Epidermal melanocyte (primary cell): ENCODE results near the gene UBE2Q2.
"Not testable (repeated sequence)": the region's sequence is repeated elsewhere in the genome, so short reads cannot be mapped to it uniquely, and the experiment has no call there.

Experiments used
- DNase-seq: peaks from one replicate; pipeline ENCODE4 v3.0.0; 2011; ENCODE audit warnings: low spot score; ENCODE audit not compliant: insufficient read length

Gene UBE2Q2

DNA sequence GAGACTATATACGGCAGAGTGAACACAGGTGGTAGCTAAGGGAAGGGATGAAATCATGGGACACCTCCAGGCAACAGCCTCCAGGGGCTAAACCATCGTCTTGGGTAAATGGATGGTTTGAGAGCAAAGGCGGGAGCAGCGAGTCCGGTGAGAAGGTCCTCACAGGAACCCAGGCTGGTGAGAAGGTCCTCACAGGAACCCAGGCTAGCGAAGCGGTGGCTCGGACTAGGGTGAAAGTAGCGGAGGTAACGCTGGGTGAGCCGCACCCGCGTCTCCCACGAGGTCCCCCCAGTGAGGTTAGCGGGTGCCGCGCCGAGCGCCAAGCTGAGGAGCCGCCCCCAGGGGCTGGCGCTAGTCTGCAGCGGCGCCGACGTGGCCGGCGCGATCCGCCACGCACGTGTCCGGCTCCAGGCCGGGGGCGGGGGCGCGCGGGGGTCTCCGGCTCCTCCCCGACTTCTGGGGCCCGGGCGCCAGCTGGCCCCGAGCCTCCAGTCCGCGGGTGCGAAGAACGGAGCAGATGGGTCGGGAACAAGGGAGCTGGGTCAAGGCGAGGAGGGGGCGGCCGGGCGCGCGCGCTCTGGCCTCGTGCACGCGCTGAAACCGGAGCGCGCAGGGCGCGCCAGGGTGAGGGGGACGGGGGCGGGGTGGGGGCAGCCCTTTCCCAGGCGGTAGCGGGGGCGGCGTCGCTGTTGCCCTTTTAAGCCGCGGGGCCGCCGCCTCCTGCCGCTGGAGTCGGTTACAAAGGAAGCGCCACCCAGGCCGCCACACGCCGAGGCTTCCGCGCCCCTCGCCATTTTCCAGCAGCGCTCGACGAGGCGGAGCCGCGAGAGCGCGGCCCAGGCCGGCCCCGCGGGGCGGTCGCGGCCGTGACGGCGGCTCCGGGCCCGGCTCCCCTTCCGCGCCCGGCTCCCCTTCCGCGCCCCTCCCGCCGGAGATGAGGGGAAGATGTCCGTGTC lies at the start of gene UBE2Q2:
TSS of gene UBE2Q2 (plus strand) at position 726 of the 956 bp plus-strand sequence. CDS start at position 946, 220 bp downstream.
- DNase-seq: peak; percentile 58

DNA sequence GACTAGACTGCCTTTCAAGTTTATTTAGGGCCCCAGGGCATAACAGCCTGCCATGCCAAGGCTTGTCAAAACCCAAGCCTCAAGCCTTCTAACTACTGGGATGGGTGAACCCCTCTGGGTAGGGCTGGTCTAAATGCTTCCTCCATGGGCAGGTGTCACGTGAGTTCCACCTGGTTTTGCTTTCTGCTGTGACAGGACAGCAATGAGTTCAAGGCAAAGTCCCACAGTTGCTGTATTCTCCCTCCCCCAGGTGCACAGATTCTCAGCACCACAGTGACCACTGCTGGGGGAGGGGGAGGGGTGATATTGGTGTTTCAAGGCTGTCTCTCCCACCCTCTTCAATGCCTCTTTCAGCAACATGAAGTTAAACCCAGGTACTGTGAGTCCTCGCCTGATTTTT lies 46.9 kb upstream of the UBE2Q2 start:
- DNase-seq: no peak

- DNase-seq: not testable (repeated sequence)
Observed at GRCh38 chr15:75797146-75797545, 46.1 kb upstream of the UBE2Q2 start.

DNA sequence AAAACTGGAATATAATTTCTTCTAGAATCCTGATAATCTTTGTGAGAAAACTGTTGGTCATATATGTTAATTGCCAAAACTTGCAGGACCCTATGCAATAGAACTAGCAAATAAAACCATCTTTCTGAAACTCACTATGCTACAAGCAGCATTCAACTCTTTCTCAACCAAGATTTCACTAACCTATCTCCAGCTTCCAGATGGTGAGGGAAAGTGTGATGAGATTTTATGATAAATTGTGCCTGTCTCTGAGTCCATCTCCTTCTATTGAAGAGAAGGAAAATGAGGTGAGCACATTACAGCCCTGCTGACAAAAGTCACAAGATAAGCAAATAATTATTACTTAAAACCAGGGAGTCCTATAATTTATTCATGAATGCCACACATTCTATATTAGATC lies 44.1 kb upstream of the UBE2Q2 start:
- DNase-seq: no peak

DNA sequence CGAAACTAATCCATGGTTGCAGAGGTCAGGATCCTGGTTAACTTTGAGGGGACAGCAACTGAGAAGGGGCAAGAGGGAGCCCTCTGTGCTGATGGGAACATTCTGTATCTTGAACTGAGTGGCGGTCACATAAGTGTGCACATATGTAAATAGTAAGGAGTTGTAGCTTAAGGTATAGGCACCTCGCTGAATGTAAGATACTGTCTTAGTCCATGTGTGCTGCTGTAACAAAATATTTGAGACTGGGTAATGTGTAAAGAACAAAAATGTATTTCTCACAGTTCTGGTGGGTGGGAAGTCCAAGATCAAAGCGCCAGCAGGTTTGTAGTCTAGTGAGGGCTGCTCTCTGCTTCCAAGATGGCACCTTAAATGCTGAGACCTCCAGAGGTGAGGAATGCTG lies 42.8 kb upstream of the UBE2Q2 start:
- not testable (repeated sequence) for DNase-seq

DNA sequence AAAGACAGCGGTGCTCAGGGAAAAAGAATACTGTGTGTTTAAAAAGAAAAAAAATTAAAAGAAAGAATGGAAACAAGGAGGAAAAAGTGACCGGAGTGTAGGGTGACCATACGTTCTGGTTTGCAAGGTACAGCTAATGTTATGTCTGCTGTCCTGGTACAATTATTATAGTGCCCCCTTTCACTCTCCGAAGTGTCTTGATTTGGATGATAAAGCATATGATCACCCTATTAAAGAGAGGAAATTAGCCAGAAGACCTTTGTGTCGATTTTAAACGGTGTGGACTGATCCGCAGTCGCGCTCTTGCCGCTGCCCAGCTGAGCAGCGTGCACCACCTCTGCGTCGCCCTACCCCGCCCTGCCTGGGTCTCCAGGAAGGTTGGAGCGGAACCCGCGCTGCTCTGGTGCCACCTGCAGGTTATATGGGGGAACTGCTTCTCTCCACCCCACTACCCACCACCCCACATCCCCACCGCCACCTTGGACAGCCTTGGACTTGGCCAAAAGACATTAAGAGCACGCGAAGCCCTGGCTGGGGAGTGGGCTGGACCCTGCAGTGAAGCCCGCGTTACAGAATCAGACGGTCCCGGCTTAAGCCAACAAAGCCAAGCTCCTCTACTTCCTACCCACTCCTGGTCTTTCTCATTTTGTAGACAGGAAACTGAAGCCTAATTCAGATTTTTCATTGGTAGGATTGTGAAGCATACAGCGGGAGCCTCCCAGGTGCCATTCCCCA lies 41.2 kb upstream of the UBE2Q2 start:
- peak; percentile 88 for DNase-seq

DNA sequence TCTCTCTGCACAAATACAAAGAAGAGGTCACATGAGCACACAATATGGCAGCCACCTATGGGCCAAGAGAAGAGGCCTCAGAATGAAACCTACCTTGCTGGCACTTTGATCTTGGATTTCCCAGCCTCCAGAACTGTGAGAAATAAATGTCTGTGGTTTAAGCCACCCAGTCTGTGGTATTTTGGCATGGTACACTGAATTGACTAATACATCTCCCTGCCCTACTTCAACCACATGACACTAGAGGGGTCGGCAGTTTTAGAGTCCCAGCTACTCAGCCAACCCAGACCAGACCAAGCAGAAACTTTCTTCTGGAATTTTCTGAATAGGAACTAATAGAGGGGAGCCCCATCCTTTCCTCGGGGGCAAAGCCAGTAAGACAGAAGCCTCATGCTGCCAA lies 35.8 kb upstream of the UBE2Q2 start:
- DNase-seq: not testable (repeated sequence)

- DNase-seq: not testable (repeated sequence)
Observed at GRCh38 chr15:75808009-75808408, 35.2 kb upstream of the UBE2Q2 start.

- DNase-seq: no peak
Observed at GRCh38 chr15:75808563-75808962, 34.7 kb upstream of the UBE2Q2 start.

DNA sequence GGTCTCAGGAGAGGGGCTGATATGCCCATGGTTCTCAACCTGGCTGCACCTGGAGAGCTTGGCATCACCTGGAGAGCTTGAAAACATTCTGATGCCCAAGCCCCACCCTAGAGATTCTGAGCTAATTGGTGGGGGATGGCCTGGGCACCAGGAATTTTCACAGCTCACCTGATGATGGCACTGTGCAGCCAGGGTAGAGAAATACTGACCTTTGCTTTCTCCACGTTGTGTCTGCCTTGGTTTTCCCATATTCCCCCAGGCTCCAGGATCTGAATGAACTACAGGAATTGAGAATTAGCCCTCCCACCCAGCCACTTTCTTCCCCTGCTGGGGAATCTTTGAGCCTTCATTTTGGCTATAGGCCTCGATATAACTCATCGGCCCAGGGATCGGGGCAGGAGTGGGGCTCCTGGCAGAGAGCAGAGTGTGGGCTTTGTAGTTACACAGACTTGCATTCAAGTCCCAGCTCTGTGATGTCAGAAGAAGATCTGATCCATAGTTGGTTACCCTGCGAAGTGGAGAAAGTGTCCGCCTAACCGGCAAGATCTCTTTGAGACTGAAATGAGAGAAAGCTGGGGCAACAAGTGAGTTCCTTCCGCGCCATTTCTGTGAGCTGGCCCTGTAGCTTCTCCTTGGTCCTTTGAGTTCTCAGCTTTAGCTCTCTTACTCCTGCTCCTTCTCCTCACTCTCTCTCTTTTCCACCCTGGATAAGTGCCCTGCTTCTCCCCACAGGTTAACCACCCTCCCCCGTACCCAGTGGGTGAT lies 33.1 kb upstream of the UBE2Q2 start:
- DNase-seq: no peak

GRCh38 chr15:75810874-75811498 lies 32.3 kb upstream of the UBE2Q2 start:
- DNase-seq: no peak

GRCh38 chr15:75811626-75812025 lies 31.6 kb upstream of the UBE2Q2 start:
- DNase-seq: no peak

DNA sequence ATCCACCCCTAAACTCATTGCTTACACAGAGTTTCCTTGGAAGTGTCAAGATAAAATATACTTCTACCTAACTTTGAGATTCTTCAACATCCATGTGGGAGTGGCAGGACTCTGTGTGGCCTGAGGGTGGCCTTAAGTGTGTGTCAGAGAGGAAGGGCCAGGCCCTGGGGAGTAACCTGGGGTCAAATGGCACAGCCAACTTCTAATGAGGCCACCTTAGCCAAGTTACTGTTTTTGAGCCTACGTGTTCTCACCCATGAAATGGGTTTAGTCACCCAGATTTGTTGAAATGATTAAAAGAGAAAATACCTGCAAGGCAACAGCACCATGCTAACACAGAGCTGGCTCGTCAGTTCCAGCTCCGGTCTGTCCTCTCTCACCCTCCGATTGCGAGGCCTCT lies 28.5 kb upstream of the UBE2Q2 start:
- DNase-seq: no peak

- no peak for DNase-seq
Observed at GRCh38 chr15:75815811-75816719, 27.2 kb upstream of the UBE2Q2 start.

DNA sequence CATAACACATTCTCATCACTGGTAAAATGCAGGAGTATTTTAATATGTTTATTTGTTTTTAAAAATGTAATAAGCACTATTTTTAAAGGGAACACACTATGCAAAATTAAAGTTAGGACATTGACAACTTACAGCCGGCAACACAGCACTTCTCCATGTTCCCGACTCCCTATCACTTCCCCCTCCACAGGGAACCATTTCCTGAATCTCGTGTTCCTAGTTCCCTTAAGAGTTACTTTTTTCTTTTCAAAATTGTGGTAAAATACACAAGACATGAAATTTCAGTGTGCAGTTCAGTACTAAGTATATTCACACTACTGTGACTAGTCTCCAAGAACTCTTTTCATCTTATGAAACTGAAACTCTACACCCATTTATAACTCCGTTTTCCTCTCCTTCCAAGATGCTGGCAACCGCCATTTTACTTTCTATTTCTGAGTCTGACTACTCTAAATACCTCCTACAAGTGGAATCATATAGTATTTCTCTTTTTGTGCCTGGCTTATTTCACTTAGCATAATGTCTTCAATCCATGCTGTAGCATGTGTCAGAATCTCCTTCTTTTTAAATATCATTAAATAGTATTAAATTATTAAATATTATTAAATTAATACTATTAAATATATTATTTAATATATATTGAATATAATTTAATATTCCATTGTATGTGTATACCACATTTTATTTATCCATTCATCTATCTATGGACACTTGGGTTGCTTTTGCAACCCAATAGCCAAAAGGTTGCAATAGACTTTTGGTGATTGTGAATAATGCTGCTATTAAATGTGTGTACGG lies 25.9 kb upstream of the UBE2Q2 start:
- DNase-seq: peak; percentile 28

DNA sequence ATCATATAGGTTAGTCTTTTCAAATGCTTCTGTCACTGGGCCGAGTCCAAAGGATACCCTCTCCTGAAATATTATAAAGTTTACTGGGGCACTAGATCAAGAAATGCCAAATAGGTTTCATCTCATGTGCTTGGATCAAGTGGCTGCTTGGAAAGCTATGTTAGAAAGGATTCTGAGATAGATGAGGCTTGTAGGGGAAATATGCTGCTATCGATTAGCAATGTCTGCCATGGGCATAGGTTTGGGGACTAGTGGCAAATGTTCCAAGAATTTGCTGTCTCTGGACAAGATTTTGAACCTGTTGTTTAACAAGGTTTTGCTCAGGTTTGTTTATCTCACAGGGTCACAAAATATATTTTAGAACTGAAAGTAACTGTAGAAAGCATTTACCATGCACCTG lies 23.0 kb upstream of the UBE2Q2 start:
- DNase-seq: no peak

GRCh38 chr15:75821786-75822345 lies 21.4 kb upstream of the UBE2Q2 start:
- DNase-seq: no peak

DNA sequence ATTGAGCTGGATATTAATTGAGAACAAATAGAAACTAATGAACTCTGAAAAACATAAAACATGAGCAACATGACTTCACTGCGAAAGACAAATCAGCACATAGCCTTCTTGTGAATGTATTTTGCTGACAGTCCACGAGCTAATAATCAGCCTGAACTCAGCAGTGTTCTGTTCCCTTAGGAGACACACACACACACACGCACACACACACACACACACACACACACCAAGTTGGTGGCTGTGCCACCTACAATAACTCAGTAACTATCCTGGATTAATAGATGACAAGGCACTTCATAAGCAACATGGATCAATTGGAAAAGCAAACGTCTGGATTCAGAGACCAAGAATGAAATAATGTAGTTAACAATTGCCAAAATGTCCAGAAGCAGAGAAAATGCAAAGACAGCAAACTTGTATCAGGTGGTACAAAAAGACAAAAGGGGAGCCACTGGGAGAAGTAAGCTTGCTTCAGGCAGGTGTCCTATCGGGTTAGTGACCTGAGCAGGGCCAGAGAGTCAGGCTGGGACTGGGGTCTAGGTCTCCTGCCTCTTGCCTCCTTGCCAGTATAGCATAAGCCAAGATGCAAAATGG lies 20.5 kb upstream of the UBE2Q2 start:
- no peak for DNase-seq
